HG03097 (cell line): Measurements from ENCODE around the gene ELOVL4.

Experiments
- ATAC-seq: cut with Tn5 transposase; IDR thresholded peaks from one replicate; pipeline ENCODE4 v1.9.1; 2021; ENCODE audit not compliant: unreplicated experiment, low FRiP score

Gene ELOVL4

GRCh38 chr6:79922018-79922417, 25.3 kb downstream of the ELOVL4 start:
- no peak for ATAC-seq

- ATAC-seq, result no peak
Measured at GRCh38 chr6:79913369-79913768, 34.0 kb downstream of the ELOVL4 start.

- ATAC-seq, result no peak
Measured at GRCh38 chr6:79911992-79912391, 35.4 kb downstream of the ELOVL4 start.

GRCh38 chr6:79909517-79909916, 37.8 kb downstream of the ELOVL4 start:
- no peak for ATAC-seq

- ATAC-seq, result no peak
Measured at GRCh38 chr6:79902046-79902445, 45.3 kb downstream of the ELOVL4 start.

GRCh38 chr6:79898076-79898475, 49.3 kb downstream of the ELOVL4 start:
- no peak for ATAC-seq

GRCh38 chr6:79896075-79896449, 51.3 kb downstream of the ELOVL4 start:
- no peak for ATAC-seq

GRCh38 chr6:79895382-79896074, 51.8 kb downstream of the ELOVL4 start:
- no peak for ATAC-seq

- no peak for ATAC-seq
Measured at GRCh38 chr6:79894939-79895338, 52.4 kb downstream of the ELOVL4 start.

- no peak for ATAC-seq
Measured at GRCh38 chr6:79888587-79888986, 58.8 kb downstream of the ELOVL4 start.

- ATAC-seq, result no peak
Measured at GRCh38 chr6:79878142-79878748, 69.1 kb downstream of the ELOVL4 start.

- ATAC-seq, result no peak
Measured at GRCh38 chr6:79874531-79875134, 72.7 kb downstream of the ELOVL4 start.

GRCh38 chr6:79872986-79873385, 74.4 kb downstream of the ELOVL4 start:
- ATAC-seq, result no peak

- no peak for ATAC-seq
Measured at GRCh38 chr6:79872303-79872702, 75.0 kb downstream of the ELOVL4 start.

GRCh38 chr6:79869600-79870084, 77.7 kb downstream of the ELOVL4 start:
- peak; percentile 100 for ATAC-seq

- no peak for ATAC-seq
Measured at GRCh38 chr6:79869184-79869583, 78.2 kb downstream of the ELOVL4 start.

- no peak for ATAC-seq
Measured at GRCh38 chr6:79868098-79868722, 79.1 kb downstream of the ELOVL4 start.
